HepG2 (cell line): ENCODE data around the gene MUC6. TPM values are rescaled to one million over a fixed set of nuclear protein-coding genes. Genes with fewer than 3 reads are reported as not detected.

Experiments used
- ATAC-seq: fragments of 200-7000 bp; cut with Tn5 transposase; 3 replicates; pipeline ENCODE4 v1.9.1; 2020; ENCODE audit warnings: mild to moderate bottlenecking, moderate library complexity
- BruUV-seq: library from RNA; stranded (reverse); fragments of 400-500 nt; replicated peaks from 2 replicates; lab custom pipeline; 2021; lab: Mats Ljungman, UMichigan
- CTCF ChIA-PET: fragments of 300-600 bp; formaldehyde crosslinking; extraction: SDS; loops from one replicate; lab custom pipeline; 2021; ENCODE audit warnings: low total read pairs, inconsistent platforms, low intra/inter-chr PET ratio; lab: Yijun Ruan, JAX
- POLR2A ChIA-PET: fragments of 350-600 bp; sonication (Branson Sonifier 250); formaldehyde crosslinking; loops from one replicate; lab custom pipeline; 2020; ENCODE audit warnings: antibody characterized with exemption, inconsistent platforms; lab: Yijun Ruan, JAX
- DNase-seq: peaks from one replicate; pipeline ENCODE4 v3.0.0-alpha.2; 2015; ENCODE audit warnings: low spot score
- FAIRE-seq: peaks from 3 replicates; lab custom pipeline; 2011; peaks lifted over from hg19 to GRCh38; lab: Jason Lieb, UNC
- H2AFZ ChIP-seq: one replicate; pipeline ENCODE4 v1.6.1; 2011; ENCODE audit warnings: low read length, inconsistent platforms
- H3K27ac ChIP-seq: fragments of 300-600 bp; 3 replicates; pipeline ENCODE4 v1.8.0; 2011; ENCODE audit warnings: mixed run types, mild to moderate bottlenecking, mixed read lengths, low read length, inconsistent platforms; ENCODE audit not compliant: insufficient read depth; ENCODE audit errors: extremely low read length
- H3K27me3 ChIP-seq, 2 experiments: fragments of 200-600 bp in 1 of 2; 2 replicates in 1 of 2; 3 replicates in 1 of 2; pipeline versions ENCODE4 v1.6.0 to v1.8.0; 2011; ENCODE audit warnings: low read length in 2 of 2, mild to moderate bottlenecking in 2 of 2, moderate library complexity in 2 of 2, inconsistent platforms in 1 of 2; ENCODE audit not compliant: insufficient read depth in 2 of 2, control insufficient read depth in 1 of 2
- H3K36me3 ChIP-seq, 2 experiments: fragments of 200-600 bp in 1 of 2; replicated peaks in 1 of 2; 2 replicates in 1 of 2; 3 replicates in 1 of 2; pipeline versions ENCODE4 v1.5.1 to v1.8.0; 2011; ENCODE audit warnings: low read length in 2 of 2, inconsistent platforms in 1 of 2; ENCODE audit not compliant: insufficient read depth in 2 of 2, control insufficient read depth in 1 of 2
- H3K4me1 ChIP-seq: 2 replicates; pipeline ENCODE4 v1.5.1; 2012; ENCODE audit warnings: low read length, inconsistent platforms; ENCODE audit not compliant: insufficient read depth
- H3K4me2 ChIP-seq: 2 replicates; pipeline ENCODE4 v1.6.0; 2011; ENCODE audit warnings: low read depth, low read length, inconsistent platforms
- H3K4me3 ChIP-seq, 3 experiments: fragments of 200-600 bp in 1 of 3; sonication (generic), shearing (Covaris generic) in 1 of 3; replicated peaks in 1 of 3; 2 replicates each; pipeline ENCODE4 v1.5.1; 2011 to 2016; ENCODE audit warnings: low read length in 3 of 3, inconsistent platforms in 2 of 3, low read depth in 2 of 3, mild to moderate bottlenecking in 2 of 3, control low read depth in 1 of 3, mixed read lengths in 1 of 3; ENCODE audit not compliant: insufficient read depth in 1 of 3
- H3K79me2 ChIP-seq: one replicate; pipeline ENCODE4 v1.6.1; 2011; ENCODE audit warnings: low read length, inconsistent platforms; ENCODE audit not compliant: insufficient read depth
- H3K9ac ChIP-seq: 2 replicates; pipeline ENCODE4 v1.6.0; 2011; ENCODE audit warnings: mild to moderate bottlenecking, low read depth, low read length, inconsistent platforms; ENCODE audit not compliant: insufficient read depth
- H3K9me3 ChIP-seq: 2 replicates; pipeline ENCODE4 v1.5.1; 2012; ENCODE audit warnings: mild to moderate bottlenecking, low read length
- H4K20me1 ChIP-seq: 2 replicates; pipeline ENCODE4 v1.6.0; 2011; ENCODE audit warnings: inconsistent platforms, mild to moderate bottlenecking, low read length, moderate library complexity; ENCODE audit not compliant: insufficient read depth
- NFRKB ChIP-seq: fragments of 450-650 bp; IDR thresholded peaks from 2 replicates; pipeline ENCODE4 v1.6.1; 2017
- PRPF4 ChIP-seq: fragments of 200-400 bp; formaldehyde crosslinking; IDR thresholded peaks from 2 replicates; pipeline ENCODE4 v1.6.1; 2016; ENCODE audit warnings: low read length, low read depth; ENCODE audit not compliant: poor library complexity, severe bottlenecking
- TCF12 ChIP-seq, 2 experiments: fragments of 450-650 bp in 1 of 2; sonication (generic) in 1 of 2; formaldehyde crosslinking in 1 of 2; IDR thresholded peaks; 2 replicates each; pipeline versions ENCODE4 v1.6.1 to v1.8.0; 2017 to 2022; ENCODE audit warnings: antibody characterized with exemption in 1 of 2, mild to moderate bottlenecking in 1 of 2, missing genetic modification reagents in 1 of 2, moderate library complexity in 1 of 2
- ZNF350 ChIP-seq: sonication (generic); formaldehyde crosslinking; IDR thresholded peaks from 2 replicates; pipeline ENCODE4 v1.4.0; 2020; ENCODE audit warnings: mild to moderate bottlenecking, low read depth, missing genetic modification reagents, borderline replicate concordance
- ZNF589 ChIP-seq: sonication (generic); formaldehyde crosslinking; conservative IDR thresholded peaks from 2 replicates; pipeline ENCODE4 v1.8.0; 2022; ENCODE audit warnings: mild to moderate bottlenecking, moderate library complexity, missing genetic modification reagents
- WGBS: methylation state at CpG from one replicate; pipeline ENCODE4 v1.1.6; 2017; ENCODE audit warnings: low lambda C conversion rate; 5-methylcytosine and 5-hydroxymethylcytosine counted together
- in situ Hi-C: cut with HindIII; loops from 2 replicates; pipeline ENCODE4 v1.10.0; 2017; ENCODE audit warnings: low pct_unique_long_range_greater_than_20kb; ENCODE audit not compliant: extremely low pct_ligation_motif_present
- intact Hi-C: fragments of 100-400 bp; cut with micrococcal nuclease; formaldehyde crosslinking; loops from one replicate; pipeline ENCODE4 v1.10.0; 2022; ENCODE audit not compliant: unreplicated experiment
- polyA plus RNA-seq, 8 experiments: library from polyadenylated mRNA; depleted of rRNA in 3 of 8; stranded (reverse) in 7 of 8; unstranded in 1 of 8; fragments of >200 nt; fragmentation: Illumina TruSeq in 4 of 8; extraction: Trizol in 4 of 8; gene quantifications; 2 replicates each; pipeline versions ENCODE4 v1.2.1 to v1.2.3, GENCODE V29; 2011 to 2016; ENCODE audit warnings: low read depth in 4 of 8, missing spikeins in 1 of 8, mixed read lengths in 1 of 8; ENCODE audit not compliant: insufficient read depth in 1 of 8
- total RNA-seq, 5 experiments: library from RNA; depleted of rRNA; stranded (reverse); fragments of >200 nt; fragmentation: Illumina TruSeq; extraction: Trizol; gene quantifications; 2 replicates each; pipeline ENCODE4 v1.2.3, GENCODE V29; 2016; ENCODE audit warnings: low read depth in 1 of 5
- TF ChIP-seq, protein P1 (sequence below): sonication (generic); formaldehyde crosslinking; IDR thresholded peaks from 2 replicates; pipeline ENCODE4 v1.5.0; 2020; ENCODE audit warnings: mild to moderate bottlenecking, missing genetic modification reagents, borderline replicate concordance
- TF ChIP-seq, protein P2 (sequence below): sonication (generic); formaldehyde crosslinking; IDR thresholded peaks from 2 replicates; pipeline ENCODE4 v1.5.1; 2020; ENCODE audit warnings: missing genetic modification reagents, mild to moderate bottlenecking, borderline replicate concordance
- TF ChIP-seq, protein P3 (sequence below): sonication (generic); formaldehyde crosslinking; IDR thresholded peaks from 2 replicates; pipeline ENCODE4 v1.5.0; 2020; ENCODE audit warnings: missing genetic modification reagents
- TF ChIP-seq, protein P4 (sequence below): conservative IDR thresholded peaks from 2 replicates; pipeline ENCODE4 v1.6.1; 2018; ENCODE audit warnings: missing genetic modification reagents

MUC6 gene
- total and polyA plus RNA-seq, 2 of the 13 experiments (the other 11 are each of a cell fraction or from before 2014, with no cell fraction given) = not detected

DNA sequence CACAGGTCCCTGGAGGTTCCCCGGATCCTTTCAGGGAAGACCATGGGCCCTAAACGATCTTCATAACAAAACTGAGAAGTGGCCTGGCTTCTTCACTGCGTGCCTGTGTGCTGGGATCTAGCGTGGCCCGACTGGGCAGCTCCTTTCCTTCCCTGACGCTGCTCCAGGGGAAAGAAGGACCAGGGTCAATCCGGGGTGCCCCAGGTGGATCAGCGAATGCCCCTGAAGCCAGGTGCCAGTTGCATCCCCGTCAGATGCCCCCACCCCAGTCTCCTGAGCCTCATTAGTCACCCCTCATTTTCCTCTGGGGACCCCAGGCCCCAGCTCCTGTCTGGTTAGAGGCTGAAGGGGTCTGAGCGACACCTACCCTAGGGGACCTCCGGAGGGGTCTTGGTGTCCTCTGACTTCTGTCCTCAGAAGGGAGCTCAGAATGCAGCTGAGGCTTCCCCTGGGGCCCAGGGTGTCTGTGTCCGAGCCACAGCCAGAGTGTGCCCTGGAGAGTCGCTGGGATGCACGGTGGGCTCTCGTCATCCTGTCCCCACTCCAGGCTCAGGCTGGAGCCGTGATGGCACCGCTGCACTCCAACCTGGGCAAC, 18.7 kb upstream of the MUC6 start:
- no peaks in the 10 kb centered on the region for H3K36me3 ChIP-seq
- H3K4me2 ChIP-seq = no peak overlapping the region
- intact Hi-C loops = no loop called here
- H3K4me1 ChIP-seq = no peaks in the 10 kb centered on the region
- peaks cover 16 to 84% of the 10 kb centered on the region in 2 experiments; a peak in 4 of 5 replicates for H3K27me3 ChIP-seq
- no peak overlapping the region for H3K4me3 ChIP-seq
- ATAC-seq = no peak
- H3K79me2 ChIP-seq = no peaks in the 10 kb centered on the region
- WGBS = 39% methylated on average over 10 of the region's 17 CpGs
- H2AFZ ChIP-seq = no peak overlapping the region
- no peak for FAIRE-seq
- POLR2A ChIA-PET = no interaction called here
- no peak for DNase-seq
- H3K27ac ChIP-seq = no peak overlapping the region
- CTCF ChIA-PET = no interaction called here
- in situ Hi-C loops = loop anchor here (10.0 kb wide), 1 partner anchor 170 kb away; no protein-coding TSS in a partner anchor
- no peak overlapping the region for H3K9ac ChIP-seq
- H3K9me3 ChIP-seq = no peaks in the 10 kb centered on the region
- no peaks in the 10 kb centered on the region for H4K20me1 ChIP-seq
- no TSS peak for BruUV-seq
- TF ChIP-seq PRPF4 (no peak), NFRKB (no peak), ZNF350 (CRISPR knock-in tag) (no peak), ZNF589 (no peak), TCF12 (IDR thresholded peaks at IDR 0.05) (no peak), TCF12 (CRISPR knock-in tag; IDR thresholded peaks at IDR 0.05) (no peak)
- TF ChIP-seq, protein P1, sequence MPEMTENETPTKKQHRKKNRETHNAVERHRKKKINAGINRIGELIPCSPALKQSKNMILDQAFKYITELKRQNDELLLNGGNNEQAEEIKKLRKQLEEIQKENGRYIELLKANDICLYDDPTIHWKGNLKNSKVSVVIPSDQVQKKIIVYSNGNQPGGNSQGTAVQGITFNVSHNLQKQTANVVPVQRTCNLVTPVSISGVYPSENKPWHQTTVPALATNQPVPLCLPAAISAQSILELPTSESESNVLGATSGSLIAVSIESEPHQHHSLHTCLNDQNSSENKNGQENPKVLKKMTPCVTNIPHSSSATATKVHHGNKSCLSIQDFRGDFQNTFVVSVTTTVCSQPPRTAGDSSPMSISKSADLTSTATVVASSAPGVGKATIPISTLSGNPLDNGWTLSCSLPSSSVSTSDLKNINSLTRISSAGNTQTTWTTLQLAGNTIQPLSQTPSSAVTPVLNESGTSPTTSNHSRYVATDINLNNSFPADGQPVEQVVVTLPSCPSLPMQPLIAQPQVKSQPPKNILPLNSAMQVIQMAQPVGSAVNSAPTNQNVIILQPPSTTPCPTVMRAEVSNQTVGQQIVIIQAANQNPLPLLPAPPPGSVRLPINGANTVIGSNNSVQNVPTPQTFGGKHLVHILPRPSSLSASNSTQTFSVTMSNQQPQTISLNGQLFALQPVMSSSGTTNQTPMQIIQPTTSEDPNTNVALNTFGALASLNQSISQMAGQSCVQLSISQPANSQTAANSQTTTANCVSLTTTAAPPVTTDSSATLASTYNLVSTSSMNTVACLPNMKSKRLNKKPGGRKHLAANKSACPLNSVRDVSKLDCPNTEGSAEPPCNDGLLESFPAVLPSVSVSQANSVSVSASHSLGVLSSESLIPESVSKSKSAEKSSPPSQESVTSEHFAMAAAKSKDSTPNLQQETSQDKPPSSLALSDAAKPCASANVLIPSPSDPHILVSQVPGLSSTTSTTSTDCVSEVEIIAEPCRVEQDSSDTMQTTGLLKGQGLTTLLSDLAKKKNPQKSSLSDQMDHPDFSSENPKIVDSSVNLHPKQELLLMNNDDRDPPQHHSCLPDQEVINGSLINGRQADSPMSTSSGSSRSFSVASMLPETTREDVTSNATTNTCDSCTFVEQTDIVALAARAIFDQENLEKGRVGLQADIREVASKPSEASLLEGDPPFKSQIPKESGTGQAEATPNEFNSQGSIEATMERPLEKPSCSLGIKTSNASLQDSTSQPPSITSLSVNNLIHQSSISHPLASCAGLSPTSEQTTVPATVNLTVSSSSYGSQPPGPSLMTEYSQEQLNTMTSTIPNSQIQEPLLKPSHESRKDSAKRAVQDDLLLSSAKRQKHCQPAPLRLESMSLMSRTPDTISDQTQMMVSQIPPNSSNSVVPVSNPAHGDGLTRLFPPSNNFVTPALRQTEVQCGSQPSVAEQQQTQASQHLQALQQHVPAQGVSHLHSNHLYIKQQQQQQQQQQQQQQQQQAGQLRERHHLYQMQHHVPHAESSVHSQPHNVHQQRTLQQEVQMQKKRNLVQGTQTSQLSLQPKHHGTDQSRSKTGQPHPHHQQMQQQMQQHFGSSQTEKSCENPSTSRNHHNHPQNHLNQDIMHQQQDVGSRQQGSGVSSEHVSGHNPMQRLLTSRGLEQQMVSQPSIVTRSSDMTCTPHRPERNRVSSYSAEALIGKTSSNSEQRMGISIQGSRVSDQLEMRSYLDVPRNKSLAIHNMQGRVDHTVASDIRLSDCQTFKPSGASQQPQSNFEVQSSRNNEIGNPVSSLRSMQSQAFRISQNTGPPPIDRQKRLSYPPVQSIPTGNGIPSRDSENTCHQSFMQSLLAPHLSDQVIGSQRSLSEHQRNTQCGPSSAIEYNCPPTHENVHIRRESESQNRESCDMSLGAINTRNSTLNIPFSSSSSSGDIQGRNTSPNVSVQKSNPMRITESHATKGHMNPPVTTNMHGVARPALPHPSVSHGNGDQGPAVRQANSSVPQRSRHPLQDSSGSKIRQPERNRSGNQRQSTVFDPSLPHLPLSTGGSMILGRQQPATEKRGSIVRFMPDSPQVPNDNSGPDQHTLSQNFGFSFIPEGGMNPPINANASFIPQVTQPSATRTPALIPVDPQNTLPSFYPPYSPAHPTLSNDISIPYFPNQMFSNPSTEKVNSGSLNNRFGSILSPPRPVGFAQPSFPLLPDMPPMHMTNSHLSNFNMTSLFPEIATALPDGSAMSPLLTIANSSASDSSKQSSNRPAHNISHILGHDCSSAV (CRISPR knock-in tag) = no peak
- TF ChIP-seq, protein P2, sequence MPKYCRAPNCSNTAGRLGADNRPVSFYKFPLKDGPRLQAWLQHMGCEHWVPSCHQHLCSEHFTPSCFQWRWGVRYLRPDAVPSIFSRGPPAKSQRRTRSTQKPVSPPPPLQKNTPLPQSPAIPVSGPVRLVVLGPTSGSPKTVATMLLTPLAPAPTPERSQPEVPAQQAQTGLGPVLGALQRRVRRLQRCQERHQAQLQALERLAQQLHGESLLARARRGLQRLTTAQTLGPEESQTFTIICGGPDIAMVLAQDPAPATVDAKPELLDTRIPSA = no peak
- TF ChIP-seq, protein P3, sequence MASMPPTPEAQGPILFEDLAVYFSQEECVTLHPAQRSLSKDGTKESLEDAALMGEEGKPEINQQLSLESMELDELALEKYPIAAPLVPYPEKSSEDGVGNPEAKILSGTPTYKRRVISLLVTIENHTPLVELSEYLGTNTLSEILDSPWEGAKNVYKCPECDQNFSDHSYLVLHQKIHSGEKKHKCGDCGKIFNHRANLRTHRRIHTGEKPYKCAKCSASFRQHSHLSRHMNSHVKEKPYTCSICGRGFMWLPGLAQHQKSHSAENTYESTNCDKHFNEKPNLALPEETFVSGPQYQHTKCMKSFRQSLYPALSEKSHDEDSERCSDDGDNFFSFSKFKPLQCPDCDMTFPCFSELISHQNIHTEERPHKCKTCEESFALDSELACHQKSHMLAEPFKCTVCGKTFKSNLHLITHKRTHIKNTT (CRISPR knock-in tag) = no peak
- TF ChIP-seq, protein P4, sequence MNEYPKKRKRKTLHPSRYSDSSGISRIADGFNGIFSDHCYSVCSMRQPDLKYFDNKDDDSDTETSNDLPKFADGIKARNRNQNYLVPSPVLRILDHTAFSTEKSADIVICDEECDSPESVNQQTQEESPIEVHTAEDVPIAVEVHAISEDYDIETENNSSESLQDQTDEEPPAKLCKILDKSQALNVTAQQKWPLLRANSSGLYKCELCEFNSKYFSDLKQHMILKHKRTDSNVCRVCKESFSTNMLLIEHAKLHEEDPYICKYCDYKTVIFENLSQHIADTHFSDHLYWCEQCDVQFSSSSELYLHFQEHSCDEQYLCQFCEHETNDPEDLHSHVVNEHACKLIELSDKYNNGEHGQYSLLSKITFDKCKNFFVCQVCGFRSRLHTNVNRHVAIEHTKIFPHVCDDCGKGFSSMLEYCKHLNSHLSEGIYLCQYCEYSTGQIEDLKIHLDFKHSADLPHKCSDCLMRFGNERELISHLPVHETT (CRISPR knock-in tag) = no peak
